GM19324 (cell line): ENCODE data around the gene ZIM2.

ENCODE experiments used
- ATAC-seq: cut with Tn5 transposase; IDR thresholded peaks from one replicate; pipeline ENCODE4 v1.9.1; 2021; ENCODE audit warnings: mild to moderate bottlenecking, moderate library complexity; ENCODE audit not compliant: unreplicated experiment, low FRiP score

ZIM2 gene

GRCh38 chr19:56839652-56840450 is 675 bp downstream of the ZIM2 start:
- ATAC-seq, result no peak

GRCh38 chr19:56838909-56839651 is 1.4 kb downstream of the ZIM2 start:
- ATAC-seq, result no peak

- no peak for ATAC-seq
Measured at GRCh38 chr19:56838024-56838908, 2.3 kb downstream of the ZIM2 start.

- ATAC-seq, result no peak
Measured at GRCh38 chr19:56837492-56838023, 3.0 kb downstream of the ZIM2 start.

DNA sequence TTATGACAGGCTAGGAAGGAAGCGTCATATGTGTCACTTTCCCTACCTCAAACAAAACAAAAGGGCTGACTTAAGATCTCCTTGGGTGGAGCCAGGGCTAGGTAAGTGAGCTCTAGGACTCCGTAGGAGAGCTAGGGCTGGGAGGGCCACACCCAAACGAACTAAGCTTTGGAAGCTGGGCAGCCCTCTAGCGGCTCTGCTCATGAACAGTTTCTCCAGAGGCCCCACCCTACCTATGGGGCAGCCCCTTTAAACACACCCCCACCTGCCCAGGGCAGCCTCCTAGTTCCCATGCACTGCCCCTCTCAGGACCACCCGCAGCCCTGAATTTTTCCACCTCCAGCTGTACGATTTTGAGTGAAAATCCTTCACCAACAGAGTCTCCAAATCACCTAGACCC is 3.5 kb downstream of the ZIM2 start:
- ATAC-seq, result no peak

- no peak for ATAC-seq
Measured at GRCh38 chr19:56836059-56836458, 4.5 kb downstream of the ZIM2 start.

GRCh38 chr19:56835401-56835800 is 5.1 kb downstream of the ZIM2 start:
- ATAC-seq, result no peak

DNA sequence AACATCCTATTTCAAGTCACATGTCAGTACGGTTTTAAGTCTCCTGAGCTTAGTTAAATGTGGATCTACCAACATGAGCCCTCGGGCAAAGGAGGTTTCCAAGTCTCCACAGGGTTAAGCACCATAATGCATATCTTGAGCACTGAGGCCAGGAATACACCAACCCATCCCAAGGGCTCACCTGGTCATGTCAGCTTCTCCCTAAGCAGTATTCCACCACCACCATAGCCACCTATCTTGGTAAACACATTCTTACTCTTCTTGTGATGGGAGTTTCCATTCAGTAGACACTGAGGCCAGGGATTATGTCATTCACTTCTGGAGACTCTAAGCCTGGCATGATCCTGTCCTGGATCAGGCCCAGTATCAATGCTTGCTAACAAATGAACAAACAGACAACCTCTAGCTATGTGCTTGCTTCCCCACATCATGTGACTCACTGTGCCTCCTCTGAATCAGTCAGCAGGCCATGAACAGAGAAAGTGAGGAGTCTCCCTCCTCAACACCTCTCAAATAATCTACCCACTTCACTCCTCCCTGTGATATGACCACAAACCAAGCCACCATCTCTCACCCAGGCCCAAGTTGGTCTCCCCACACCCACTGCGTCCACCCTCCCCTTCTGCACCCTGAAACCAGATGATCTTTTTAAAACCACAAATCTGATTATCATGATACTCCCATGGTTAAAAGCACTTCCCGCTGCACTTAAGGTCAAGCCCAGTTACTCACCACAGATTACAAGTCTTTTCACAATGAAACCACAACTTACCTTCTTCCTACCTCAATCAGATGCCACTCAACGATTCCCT is 5.8 kb downstream of the ZIM2 start:
- no peak for ATAC-seq

DNA sequence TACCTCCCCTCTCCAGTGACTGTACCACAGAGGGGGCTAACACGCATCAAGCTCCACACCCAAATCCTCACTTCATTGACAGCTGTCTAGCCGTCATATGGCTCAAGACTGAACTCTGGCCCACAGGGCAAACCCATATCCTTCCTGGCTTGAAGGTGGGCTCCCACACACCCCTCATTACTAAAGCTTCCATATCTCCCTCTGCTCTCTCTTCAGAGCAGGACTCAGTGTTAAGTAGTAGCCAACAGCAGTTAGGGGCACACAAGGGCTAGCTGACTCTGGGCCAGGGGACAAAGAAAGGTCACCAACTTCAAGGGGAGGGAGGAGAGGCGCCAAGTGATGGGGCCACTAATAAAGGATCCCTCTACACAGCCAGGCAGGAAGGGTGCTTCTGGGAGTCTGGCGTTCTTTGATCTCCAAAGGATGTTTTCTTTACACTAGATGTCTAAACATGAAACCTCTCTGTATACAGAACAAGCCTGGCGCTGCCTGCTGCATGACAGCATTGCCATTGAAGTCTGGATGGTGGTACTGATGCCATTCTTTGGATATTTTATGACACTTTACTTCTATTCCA is 8.1 kb downstream of the ZIM2 start:
- ATAC-seq, result no peak

DNA sequence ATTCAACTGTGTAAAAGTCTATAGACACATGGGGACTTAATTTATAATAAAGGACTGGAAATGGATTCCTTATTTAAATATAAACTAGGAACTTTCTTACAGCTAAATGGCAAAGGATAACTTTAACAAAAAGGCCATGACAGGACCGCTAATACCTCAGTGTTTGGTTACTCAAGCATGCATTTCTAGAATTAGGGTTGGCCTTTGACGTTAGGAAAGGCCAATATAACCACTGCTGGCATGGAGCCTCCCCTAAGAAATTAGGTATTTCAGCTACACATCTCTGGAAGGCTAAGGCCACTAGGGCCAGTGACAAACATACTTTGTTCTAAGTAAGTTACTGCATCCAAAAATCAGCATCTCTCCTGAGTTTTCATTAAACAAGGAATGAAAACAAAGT is 9.3 kb downstream of the ZIM2 start:
- ATAC-seq, result no peak

DNA sequence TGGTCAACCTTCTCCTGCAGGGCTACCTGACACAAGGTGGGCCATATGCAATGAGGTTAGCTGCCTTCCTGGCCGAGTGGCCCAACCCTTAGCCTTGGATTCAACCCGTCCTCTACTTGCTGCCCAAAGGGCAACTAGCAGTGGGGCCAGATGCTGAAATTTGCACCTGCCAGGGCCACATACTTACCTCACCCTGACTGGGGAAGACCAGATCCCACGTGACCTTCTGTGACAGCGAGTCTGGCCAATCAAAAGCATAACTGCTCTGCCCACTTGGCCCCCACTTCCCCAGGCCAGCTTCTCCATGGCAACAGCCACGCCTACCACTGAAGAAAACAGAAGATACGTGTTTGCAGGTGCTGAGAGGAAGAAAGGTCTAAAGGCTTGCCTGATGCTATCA is 10.9 kb downstream of the ZIM2 start:
- ATAC-seq, result no peak

DNA sequence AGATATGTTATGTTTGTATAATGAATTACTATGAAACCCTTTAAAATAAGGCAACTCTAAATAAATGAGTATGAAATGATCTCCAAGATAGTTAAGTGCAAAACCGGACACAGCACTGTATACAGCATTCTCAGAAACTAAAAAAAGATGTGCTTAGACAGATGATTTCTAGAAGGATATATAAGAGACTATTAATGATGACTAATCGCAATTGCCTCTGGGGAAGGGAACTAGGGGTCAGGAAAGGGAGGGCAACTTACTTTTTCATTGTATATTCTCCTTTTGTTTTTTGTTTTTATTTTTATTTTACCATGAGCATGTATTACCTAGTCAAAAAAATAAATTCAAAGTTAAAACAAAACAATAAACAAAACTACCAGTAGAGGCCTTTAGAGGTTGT is 12.8 kb downstream of the ZIM2 start:
- no peak for ATAC-seq

GRCh38 chr19:56823956-56824355 is 16.6 kb downstream of the ZIM2 start:
- ATAC-seq, result no peak

DNA sequence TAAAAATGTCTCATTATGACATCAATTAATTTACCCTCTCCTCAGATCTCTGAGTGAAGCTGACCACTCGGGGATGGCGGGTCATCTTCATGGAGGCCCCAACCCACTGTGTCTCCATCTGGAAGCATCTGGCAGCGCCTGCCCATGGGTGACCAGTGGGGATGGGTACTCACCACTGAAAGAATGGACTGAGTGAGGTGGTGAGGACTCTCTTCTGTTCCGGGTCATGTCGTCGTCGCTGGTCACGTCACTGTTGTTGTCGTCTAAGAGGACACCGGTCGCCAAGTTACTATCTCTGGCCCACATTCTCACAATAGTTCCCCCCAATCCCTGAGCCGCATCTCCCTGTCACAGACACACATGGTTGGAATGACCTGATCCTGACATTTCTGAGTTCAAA is 17.1 kb downstream of the ZIM2 start:
- no peak for ATAC-seq

DNA sequence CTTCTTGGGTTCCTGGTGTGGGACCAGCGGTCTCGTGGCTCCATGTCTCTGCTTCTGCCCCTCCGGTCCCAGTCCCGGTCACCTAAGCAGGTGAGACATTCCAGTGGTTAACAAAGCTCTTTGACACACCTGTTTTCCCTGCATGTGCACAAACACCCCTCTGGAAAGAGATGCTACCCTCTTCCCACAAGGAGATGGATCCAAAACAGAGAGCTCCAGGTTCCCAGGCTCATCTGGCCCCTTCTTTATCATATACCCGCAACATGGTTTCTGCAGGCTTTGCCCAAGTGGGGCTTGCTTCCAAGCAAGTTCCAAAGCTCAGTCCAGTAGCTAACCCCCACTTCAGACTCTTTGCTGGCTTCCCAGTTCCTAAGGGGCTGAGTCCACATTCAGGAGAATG is 17.8 kb downstream of the ZIM2 start:
- no peak for ATAC-seq

- ATAC-seq, result no peak
Measured at GRCh38 chr19:56821675-56822074, 18.9 kb downstream of the ZIM2 start.

- no peak for ATAC-seq
Measured at GRCh38 chr19:56821209-56821608, 19.3 kb downstream of the ZIM2 start.

DNA sequence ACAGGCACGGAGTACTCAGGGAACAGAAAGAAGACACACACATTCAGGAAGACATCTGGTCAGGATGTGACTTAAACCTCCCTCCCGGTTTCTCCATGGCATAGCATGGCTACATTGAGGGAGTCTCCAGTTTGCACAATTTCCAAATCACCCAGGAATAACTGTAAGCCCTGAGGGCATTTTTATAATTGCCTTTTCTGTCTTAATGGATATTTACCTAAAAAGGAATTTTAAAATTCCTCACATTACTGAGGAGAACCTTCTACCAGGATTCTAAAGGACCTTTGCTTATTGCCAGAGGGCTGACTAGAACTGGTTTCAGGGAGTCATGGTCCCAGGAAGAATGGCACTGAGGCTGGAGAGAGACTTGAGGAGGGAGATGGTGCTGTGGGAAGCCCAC is 21.4 kb downstream of the ZIM2 start:
- ATAC-seq, result no peak

GRCh38 chr19:56814656-56815055 is 25.9 kb downstream of the ZIM2 start:
- no peak for ATAC-seq

- no peak for ATAC-seq
Measured at GRCh38 chr19:56813531-56813930, 27.0 kb downstream of the ZIM2 start.
